T-helper 2 cell treated with Interferon-gamma antibody and Interleukin-4, amounts not matched to agents 100 ng/mL and 5 ng/mL, for 36 hours (primary cell): Measurements from ENCODE around the gene MRPL18. TPM values are rescaled to one million over a fixed set of nuclear protein-coding genes. Genes with fewer than 3 reads are reported as not detected.
"Not testable (repeated sequence)": the region's sequence is repeated elsewhere in the genome, so short reads cannot be mapped to it uniquely, and the experiment has no call there.

Source experiments
- intact Hi-C: fragments of 100-400 bp; cut with micrococcal nuclease; formaldehyde crosslinking; loops from one replicate; pipeline ENCODE4 v1.15.1; 2023
- total RNA-seq: library from RNA; stranded (reverse); gene quantifications from 2 replicates; pipeline ENCODE4 v1.2.3, GENCODE V29; 2022

MRPL18 gene
- total RNA-seq, 1 donor from 2014 or later, result 82.4 TPM

GRCh38 chr6:159813781-159814180, 23.5 kb downstream of the MRPL18 start:
- intact Hi-C loops, result no loop called here

DNA sequence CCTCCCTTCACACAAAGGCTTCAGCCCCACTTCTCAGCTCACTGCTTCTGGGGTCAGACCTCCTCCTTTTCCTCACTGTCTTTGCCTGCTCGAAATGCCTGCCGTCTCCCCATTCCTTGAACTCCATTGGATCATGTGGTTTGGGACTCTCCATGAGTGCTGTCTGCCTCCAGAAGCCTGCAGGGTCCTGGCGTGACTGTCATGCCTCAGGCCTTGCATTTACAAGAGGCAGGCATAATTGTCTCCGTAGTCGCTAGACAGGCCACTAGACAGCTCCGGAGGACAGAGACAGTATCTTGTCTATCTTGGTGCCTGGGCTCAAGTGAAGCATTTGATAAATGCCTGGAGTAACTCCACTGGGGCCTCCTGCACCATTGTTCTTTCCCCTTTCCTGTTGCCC, 25.1 kb downstream of the MRPL18 start:
- intact Hi-C loops, result no loop called here

- intact Hi-C loops, result not testable (repeated sequence)
Observed at GRCh38 chr6:159816775-159817174, 26.5 kb downstream of the MRPL18 start.

DNA sequence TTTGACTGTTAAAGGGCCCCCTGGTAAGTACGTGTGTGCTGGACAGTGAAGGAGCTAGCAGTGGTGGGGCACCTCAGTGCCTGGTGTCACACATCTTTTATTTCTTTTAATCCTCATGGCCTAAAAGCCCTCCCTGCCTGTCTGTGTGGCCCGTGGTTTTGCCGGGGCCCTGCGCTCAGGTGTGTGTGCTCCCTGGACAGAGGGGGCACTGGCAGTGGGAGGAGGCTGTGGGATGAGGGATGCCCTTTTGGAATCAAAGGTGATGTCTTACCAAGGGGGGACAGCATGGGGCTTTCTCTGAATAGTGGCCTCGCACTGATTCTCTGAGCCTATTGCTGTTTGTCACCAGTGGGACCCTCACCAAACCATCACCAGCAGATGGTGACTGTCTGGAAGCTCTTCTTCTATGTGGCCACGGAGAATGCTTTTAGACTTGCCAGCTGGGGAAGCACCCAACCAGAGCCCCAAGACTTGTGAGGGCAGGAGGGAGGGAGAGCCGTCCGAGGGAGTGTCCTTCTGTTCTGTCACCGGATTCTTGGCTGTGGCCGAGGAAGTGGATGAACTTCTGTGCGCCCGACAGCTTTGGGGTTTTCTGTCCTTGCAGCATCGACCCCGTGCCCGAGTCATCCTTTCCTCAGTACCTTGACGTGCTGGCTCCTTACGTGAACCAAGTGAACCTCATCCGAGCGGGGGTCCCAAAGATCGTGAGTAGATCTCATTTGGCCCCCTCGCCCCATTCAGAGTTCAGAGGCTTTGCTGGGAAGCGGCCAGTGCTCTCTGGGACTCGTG, 27.9 kb downstream of the MRPL18 start:
- intact Hi-C loops, result no loop called here

GRCh38 chr6:159819098-159819497, 28.8 kb downstream of the MRPL18 start:
- intact Hi-C loops, result no loop called here

DNA sequence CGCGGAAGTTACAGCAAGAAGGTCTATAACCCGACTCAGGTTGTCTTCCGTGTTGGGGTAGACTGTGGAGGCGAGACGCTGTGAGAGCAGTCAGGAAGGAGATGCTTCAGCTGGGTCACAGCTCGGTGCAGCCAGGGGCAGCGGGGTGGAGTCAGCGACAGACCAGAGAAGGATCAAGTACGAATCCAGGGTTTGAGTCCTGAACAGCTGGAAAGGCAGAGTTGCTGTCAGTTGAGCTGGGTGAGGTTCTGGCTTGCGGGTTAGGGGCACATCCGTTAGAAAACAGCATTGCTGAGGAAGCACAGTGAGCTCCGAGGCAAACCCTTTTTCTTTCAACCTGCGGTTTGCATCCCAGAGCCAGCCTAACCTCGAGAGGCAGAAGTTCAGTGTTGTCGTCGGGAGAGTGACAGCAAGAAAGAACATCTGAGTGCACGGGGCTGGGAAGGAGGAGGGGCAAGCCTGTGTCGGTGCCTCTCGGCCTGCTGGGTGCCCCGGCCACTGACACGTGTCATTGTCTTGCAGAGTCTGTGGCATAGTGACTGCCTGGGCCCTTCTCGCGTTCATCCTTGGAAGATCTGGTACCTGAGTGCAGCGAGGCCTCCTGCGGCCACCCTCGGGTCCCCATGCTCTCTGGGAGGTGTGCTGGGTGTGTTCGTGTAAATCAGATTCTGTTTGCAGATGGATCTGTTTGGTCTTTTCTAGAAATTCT, 29.8 kb downstream of the MRPL18 start:
- intact Hi-C loops, result loop anchor here (1.0 kb wide), 1 partner anchor 31 kb away; the partner anchor contains the start of gene TCP1

DNA sequence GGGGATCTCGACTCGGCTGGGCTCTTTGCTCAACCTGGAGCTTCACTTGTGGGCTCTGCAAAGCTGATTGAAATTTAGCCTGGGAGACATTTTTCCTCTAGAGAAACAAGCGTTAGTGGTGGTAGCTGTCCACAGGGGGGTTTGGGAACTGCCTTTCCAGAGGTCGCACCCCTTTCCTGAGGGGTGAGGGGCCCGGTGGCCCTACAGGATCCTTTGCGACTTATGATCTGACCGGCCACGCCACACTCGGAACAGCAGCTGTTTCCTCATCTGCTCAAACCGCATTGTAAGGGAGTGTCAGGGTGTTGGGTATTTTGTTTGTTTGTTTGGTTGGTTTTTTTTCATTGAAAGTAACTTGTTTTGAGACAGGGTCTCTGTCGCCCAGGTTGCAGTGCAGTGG, 30.9 kb downstream of the MRPL18 start:
- intact Hi-C loops, result no loop called here

DNA sequence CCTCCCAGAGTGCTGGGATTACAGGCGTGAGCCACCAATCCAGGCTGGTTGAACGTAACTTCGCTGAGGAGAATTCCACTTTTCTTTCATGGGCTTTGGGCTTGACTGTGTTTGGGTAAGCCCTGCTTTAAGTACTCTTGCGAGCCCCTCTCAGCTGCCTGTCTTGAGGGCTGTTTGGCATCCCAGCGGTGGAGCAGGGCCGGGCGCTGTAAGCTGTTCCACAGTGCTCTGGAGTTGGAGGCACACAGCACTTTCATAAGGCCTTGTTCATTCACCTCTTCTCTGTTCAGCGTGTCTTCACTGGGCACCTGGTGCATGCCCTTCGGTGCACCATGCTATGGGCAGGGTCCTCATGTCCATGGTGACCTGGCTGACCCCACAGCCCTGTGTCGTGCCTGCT, 31.5 kb downstream of the MRPL18 start:
- intact Hi-C loops, result no loop called here

DNA sequence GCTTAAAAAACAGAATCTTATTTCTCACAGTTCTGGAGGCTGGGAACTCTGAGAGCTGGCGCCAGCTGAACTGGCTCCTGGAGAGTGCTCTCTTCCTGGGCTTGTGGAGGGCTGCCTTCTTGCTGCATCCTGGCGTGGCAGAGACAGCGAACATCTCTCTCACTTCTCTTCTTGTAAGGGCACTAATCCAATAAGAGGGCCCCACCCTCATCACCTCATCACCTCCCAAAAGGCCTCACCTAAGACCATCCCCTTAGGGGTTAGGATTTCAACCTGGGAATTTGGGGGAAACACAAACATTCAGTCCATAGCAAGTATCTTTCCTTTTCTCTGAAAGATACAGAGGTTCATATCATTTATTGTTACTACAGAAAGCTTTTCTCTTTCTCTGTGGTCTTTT, 33.7 kb downstream of the MRPL18 start:
- intact Hi-C loops, result no loop called here

- intact Hi-C loops, result not testable (repeated sequence)
Observed at GRCh38 chr6:159824690-159825089, 34.4 kb downstream of the MRPL18 start.

DNA sequence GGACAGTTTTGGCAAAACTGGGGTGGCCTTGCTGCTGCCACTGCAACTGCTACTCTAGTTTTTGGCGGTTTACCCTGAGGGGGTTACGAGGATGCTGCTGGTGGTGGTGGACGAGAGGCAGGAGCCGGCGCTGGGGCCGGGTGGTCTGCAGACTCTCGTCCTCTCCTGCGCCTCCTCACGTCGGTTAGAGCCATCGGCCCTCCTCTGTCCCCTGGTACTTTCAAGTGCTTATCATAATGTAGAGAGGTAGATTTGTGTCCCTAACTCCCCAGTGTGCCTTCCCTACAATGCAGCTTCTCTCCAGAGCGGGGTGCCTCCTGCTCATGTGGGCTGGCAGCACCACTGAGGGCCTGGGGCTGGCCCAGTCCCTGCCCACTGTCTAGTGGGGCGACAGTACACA, 35.7 kb downstream of the MRPL18 start:
- intact Hi-C loops, result no loop called here

GRCh38 chr6:159826968-159827647, 36.8 kb downstream of the MRPL18 start:
- intact Hi-C loops, result no loop called here

GRCh38 chr6:159828074-159828473, 37.8 kb downstream of the MRPL18 start:
- intact Hi-C loops, result no loop called here

DNA sequence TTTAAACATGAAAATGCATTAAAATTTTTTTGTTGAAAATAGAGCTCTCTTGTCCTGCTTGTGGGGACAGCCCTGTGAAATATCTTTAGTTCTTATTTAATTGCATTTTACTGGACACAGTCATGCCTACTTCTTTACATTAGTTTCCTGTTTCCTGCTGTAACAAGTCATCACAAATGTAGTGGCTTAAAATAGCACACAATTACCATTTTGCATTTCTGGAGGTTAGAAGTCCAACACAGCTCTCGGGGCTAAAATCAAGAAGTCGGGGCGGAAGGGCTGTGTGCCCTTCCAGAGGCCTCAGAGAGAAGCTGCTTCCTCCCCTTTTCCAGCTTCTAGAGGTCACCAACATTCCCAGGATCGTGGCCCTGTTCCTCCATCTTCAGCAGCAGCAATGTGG, 39.3 kb downstream of the MRPL18 start:
- intact Hi-C loops, result no loop called here

DNA sequence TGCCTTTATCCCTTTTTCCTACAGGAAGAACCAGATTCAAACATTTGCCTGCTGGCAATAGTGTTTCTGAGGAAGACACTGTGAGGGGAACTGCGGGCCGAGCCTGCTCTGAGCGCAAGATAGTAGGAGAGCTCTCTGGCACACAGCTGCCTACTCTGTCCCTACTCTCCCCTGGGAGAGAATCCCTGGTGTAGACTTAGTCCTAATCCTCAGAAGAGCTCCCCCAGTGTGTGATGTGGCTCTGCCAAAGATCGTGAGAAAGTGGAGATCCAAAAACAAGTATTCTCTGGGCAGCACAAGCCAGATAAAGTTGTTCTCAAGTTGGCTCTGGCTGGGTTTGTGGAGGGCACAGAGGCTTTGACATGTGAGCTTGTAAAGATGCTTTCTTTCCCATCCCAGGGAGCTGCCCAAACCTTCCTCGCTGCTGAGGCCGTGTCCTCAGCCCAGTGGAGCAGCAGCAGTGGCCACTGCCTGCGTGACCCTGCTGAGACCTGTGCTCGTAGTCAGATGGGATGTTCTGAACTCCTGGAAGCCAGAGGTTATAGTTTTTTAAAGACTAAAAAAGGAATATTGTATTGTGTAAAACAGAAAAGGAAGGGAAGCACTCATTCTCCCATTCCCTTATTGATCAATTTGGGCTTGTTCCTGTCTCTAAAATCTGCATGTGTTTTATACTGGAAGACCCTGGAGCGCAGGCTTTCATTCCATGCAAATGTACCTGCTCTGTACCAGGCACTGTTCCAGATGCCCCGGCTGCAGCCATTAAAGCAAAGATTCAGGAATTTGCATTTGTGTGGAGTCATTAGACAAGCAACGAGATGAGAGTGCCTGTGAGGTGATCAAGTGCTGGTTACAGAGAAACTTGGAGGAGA, 40.5 kb downstream of the MRPL18 start:
- intact Hi-C loops, result no loop called here

DNA sequence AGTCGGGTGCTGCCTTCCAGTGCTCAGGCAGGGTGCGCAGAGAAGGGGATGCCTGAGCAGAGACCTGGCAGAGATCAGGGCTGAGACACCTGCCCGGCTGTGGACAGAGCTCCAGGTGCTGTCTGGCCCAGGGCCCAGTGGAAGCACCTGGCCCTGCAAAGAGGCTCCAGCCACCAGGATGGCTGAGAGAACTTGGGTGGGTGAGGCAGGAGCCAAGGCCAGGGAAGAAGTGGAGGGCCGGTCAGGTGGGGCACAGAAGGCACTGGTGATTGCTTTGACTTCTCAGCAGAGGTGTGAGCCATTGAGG, 41.1 kb downstream of the MRPL18 start:
- intact Hi-C loops, result no loop called here

GRCh38 chr6:159832946-159833345, 42.7 kb downstream of the MRPL18 start:
- intact Hi-C loops, result no loop called here

DNA sequence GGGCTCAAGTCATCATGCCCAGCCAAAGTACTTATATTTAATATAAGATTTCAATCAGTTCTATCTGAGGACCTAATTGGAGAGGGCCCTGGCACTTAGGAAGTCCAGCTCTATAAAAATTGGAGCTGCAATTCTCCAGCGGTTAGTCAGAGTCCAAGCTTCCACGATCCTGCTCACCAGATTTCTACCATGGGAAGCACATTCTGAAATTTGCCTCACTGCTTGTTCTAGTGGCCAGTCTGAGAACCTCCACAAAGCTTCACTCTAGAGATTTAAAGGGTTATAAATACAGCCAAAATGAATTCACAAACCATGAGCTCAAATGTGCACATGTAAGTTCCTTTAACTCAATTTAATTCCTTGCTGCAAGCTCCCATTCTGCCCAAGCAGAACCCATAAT, 43.3 kb downstream of the MRPL18 start:
- intact Hi-C loops, result no loop called here

- intact Hi-C loops, result no loop called here
Observed at GRCh38 chr6:159833997-159834603, 43.8 kb downstream of the MRPL18 start.

DNA sequence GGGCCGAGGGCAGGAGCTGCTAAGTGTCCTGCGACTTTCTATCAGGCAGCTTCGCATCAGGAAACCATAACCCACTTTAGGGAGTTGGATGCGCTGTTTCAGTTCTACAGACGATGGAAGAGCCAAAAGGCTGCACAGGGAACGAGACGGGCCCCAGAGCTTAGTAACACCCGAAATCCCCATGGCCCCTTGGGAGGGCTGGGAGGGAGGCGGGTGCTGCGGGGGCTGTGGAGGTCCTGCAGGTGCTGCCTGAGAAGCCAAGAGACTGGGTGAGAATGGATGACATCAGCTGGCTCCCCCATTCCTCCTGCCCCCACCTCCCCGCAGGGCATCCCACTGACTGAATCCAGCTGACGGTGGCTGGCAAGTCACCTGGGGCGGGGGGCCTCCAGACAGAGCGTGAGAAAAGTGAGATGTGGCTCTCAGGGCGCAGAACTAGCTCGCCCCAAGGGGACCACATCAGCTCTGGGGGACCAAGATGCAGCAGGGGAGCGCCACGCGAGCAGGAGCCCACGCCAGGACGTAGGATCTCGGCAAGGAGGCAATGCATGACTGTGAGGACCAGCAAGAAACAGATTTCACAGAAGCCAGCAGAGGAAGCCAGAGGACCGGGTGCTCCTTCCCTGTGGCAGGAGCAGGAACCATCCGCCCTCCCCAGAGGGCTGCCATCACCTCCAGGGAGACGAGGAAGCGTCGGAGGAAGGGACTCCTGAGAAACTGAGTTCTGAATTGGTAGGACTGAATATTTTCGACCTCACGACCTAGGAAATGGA, 46.6 kb downstream of the MRPL18 start:
- intact Hi-C loops, result no loop called here
